Esophagus (tissue), 2 donors: ENCODE data around the gene SHANK3. TPM values are rescaled to one million over a fixed set of nuclear protein-coding genes. Genes with fewer than 3 reads are reported as not detected.

ENCODE experiments used
- H3K27ac ChIP-seq, 2 donors: one replicate each; pipeline ENCODE4 v1.5.1; 2013; ENCODE audit warnings: low read depth in 2 of 2, mild to moderate bottlenecking in 2 of 2, inconsistent platforms in 1 of 2, low read length in 1 of 2, moderate library complexity in 1 of 2
- H3K27me3 ChIP-seq, 2 donors: one replicate each; pipeline ENCODE4 v1.6.1; 2013; ENCODE audit warnings: low read length in 2 of 2, control low read depth in 1 of 2, mild to moderate bottlenecking in 1 of 2; ENCODE audit not compliant: insufficient read depth in 2 of 2, control insufficient read depth in 1 of 2
- H3K36me3 ChIP-seq, 2 donors: one replicate each; pipeline ENCODE4 v1.6.1; 2013; ENCODE audit warnings: low read length in 1 of 2; ENCODE audit not compliant: control insufficient read depth in 2 of 2, insufficient read depth in 2 of 2
- H3K4me1 ChIP-seq, 2 donors: one replicate each; pipeline ENCODE4 v1.6.1; 2013; ENCODE audit warnings: low read length in 1 of 2; ENCODE audit not compliant: control insufficient read depth in 2 of 2, insufficient read depth in 2 of 2
- H3K4me3 ChIP-seq, 2 donors: one replicate each; pipeline ENCODE4 v1.5.1; 2013; ENCODE audit warnings: low read length in 2 of 2, mild to moderate bottlenecking in 2 of 2, low read depth in 1 of 2, moderate library complexity in 1 of 2
- H3K9me3 ChIP-seq, 2 donors: one replicate each; pipeline ENCODE4 v1.6.1; 2013; ENCODE audit warnings: mild to moderate bottlenecking in 2 of 2, low read depth in 1 of 2, low read length in 1 of 2, moderate library complexity in 1 of 2; ENCODE audit not compliant: control insufficient read depth in 2 of 2, insufficient read depth in 1 of 2
- WGBS, 2 donors: extraction: QIAGEN DNeasy Blood & Tissue Kit; methylation state at CpG; one replicate each; pipeline ENCODE4 v1.1.7; 2013; 5-methylcytosine and 5-hydroxymethylcytosine counted together
- polyA plus RNA-seq, 2 donors: library from polyadenylated mRNA; stranded (reverse); fragments of 200-250 nt; gene quantifications; one replicate each; pipeline ENCODE4 v1.2.3, GENCODE V29; 2013
- donor health status: healthy with polysubstance abuse.
- donor health status: Bipolar disorder and iron deficiency.

Gene SHANK3
- polyA plus RNA-seq, 2 donors, result 4.1 to 9.0 TPM

DNA sequence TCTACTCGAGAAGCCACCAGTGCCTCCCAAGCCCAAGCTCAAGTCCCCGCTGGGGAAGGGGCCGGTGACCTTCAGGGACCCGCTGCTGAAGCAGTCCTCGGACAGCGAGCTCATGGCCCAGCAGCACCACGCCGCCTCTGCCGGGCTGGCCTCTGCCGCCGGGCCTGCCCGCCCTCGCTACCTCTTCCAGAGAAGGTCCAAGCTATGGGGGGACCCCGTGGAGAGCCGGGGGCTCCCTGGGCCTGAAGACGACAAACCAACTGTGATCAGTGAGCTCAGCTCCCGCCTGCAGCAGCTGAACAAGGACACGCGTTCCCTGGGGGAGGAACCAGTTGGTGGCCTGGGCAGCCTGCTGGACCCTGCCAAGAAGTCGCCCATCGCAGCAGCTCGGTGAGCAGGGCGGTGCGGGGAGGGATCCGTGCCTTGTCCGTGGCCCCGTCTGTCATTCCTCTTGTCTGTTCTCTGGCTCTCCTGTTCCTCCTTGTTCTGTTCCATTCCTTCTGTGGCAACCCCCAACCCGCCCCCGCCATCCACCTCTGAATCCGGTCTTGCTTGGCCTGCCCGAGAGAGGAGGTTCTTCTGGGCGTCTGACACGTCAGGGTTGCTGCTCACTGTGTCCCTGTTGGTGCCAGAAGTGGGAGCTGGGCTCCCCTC, 49.6 kb downstream of the SHANK3 start:
- Histone ChIP-seq H3K27me3 (peaks cover 0 to 3% of the 10 kb centered on the region in 2 donors), H3K4me1 (peaks cover 0 to 7% of the 10 kb centered on the region in 2 donors), H3K4me3 (no peak overlapping the region), H3K27ac (no peak overlapping the region), H3K9me3 (no peaks in the 10 kb centered on the region), H3K36me3 (peaks cover 0 to 7% of the 10 kb centered on the region in 2 donors)
- WGBS, 2 donors, result 93 to 94% methylated on average over 33 of the region's 33 CpGs

Other genes with a start within 250 kb of the SHANK3 start
- 10 to 100 TPM; 44.3 to 73.5 TPM for gene SBF1, start 197.8 kb upstream of the SHANK3 start, polyA plus RNA-seq
- 1 to 10 TPM; 2.2 to 3.6 TPM for gene ADM2, start 191.3 kb upstream of the SHANK3 start, polyA plus RNA-seq
- not detected for gene MIOX, start 186.0 kb upstream of the SHANK3 start, polyA plus RNA-seq
- gene LMF2, start 165.1 kb upstream of the SHANK3 start, polyA plus RNA-seq, result 10 to 100 TPM; 44.1 to 64.9 TPM
- 10 to 100 TPM; 32.9 to 35.4 TPM for gene NCAPH2, start 164.6 kb upstream of the SHANK3 start, polyA plus RNA-seq
- gene SCO2, start 147.2 kb upstream of the SHANK3 start, polyA plus RNA-seq, result 1 to 10 TPM in 1 of 2 donors, under 1 TPM in 1; 0.61 to 3.2 TPM
- 10 to 100 TPM; 35.7 to 48.0 TPM for gene TYMP, start 142.8 kb upstream of the SHANK3 start, polyA plus RNA-seq
- under 1 TPM; 0.12 to 0.14 TPM for gene KLHDC7B, start 126.9 kb upstream of the SHANK3 start, polyA plus RNA-seq
- gene SYCE3, start 109.9 kb upstream of the SHANK3 start, polyA plus RNA-seq, result under 1 TPM in 1 of 2 donors, not detected in 1; 0.32 TPM
- 10 to 100 TPM in 1 of 2 donors, 1 to 10 TPM in 1; 9.4 to 55.5 TPM for gene CPT1B, start 94.4 kb upstream of the SHANK3 start, polyA plus RNA-seq
- 100 to 1,000 TPM in 1 of 2 donors, 10 to 100 TPM in 1; 50.1 to 110 TPM for gene CHKB, start 90.0 kb upstream of the SHANK3 start, polyA plus RNA-seq
- gene MAPK8IP2, start 72.0 kb upstream of the SHANK3 start, polyA plus RNA-seq, result under 1 TPM; 0.55 to 0.61 TPM
- gene ARSA, start 44.7 kb upstream of the SHANK3 start, polyA plus RNA-seq, result 10 to 100 TPM; 25.8 to 52.1 TPM
- under 1 TPM; 0.14 to 0.20 TPM for gene ACR, start 65.4 kb downstream of the SHANK3 start, polyA plus RNA-seq
- 10 to 100 TPM; 11.5 to 17.1 TPM for gene RABL2B, start 110.8 kb downstream of the SHANK3 start, polyA plus RNA-seq